ENCODE data around the gene TRPC4AP.

Gene TRPC4AP

GRCh38 chr20:34968042-34968775, 124.4 kb downstream of the TRPC4AP start:
- DNase-seq (ENCODE audit: low read depth): no peak

- no peak for DNase-seq (ENCODE audit: low read depth)
These were observed 125.2 kb downstream of the TRPC4AP start for GRCh38 chr20:34967421-34967820.

- no peak for DNase-seq (ENCODE audit: low read depth)
These were observed 127.6 kb downstream of the TRPC4AP start for GRCh38 chr20:34965051-34965450.

- no peak for DNase-seq (ENCODE audit: low read depth)
These were observed 128.1 kb downstream of the TRPC4AP start for GRCh38 chr20:34964486-34964885.

- no peak for DNase-seq (ENCODE audit: low read depth)
These were observed 135.7 kb downstream of the TRPC4AP start for GRCh38 chr20:34956751-34957472.

GRCh38 chr20:34956041-34956458, 136.6 kb downstream of the TRPC4AP start:
- DNase-seq (ENCODE audit: low read depth): no peak

GRCh38 chr20:34955231-34956040, 137.2 kb downstream of the TRPC4AP start, which contains the start of the genes GSS and MYH7B:
Gene GSS (minus strand): TSS chr20:34955806. CDS start chr20:34951852, 3,954 bp downstream.
Gene MYH7B (plus strand): TSS chr20:34955868. CDS start chr20:34978006, 22,138 bp downstream.
- peak; percentile 94 for DNase-seq (ENCODE audit: low read depth)

GRCh38 chr20:34954904-34955230, 137.7 kb downstream of the TRPC4AP start:
- peak; percentile 39 for DNase-seq (ENCODE audit: low read depth)

GRCh38 chr20:34953960-34954359, 138.6 kb downstream of the TRPC4AP start:
- no peak for DNase-seq (ENCODE audit: low read depth)

- DNase-seq (ENCODE audit: low read depth): peak; percentile 51
These were observed 139.9 kb downstream of the TRPC4AP start for GRCh38 chr20:34952671-34953070.

All from iris pigment epithelial cell (primary cell).